Measurements from ENCODE around the gene ZNF385C. TPM values are rescaled to one million over a fixed set of nuclear protein-coding genes. Genes with fewer than 3 reads are reported as not detected.

ZNF385C gene
- total RNA-seq, 4 donors from 2014 or later: 0.27 to 0.48 TPM; not detected in 2

- Histone ChIP-seq H3K27me3 (peaks cover 41% of the 10 kb centered on the region), H3K4me1 (peaks cover 0 to 3% (median 2%) of the 10 kb centered on the region in 4 donors), H3K36me3 (no peaks in the 10 kb centered on the region), H3K27ac (no peak overlapping the region), H3K9me3 (no peaks in the 10 kb centered on the region), H3K4me3 (no peak overlapping the region)
- intact Hi-C loops (cut with DNase I; ENCODE audit: low total_unique reads): loop anchor here (5.0 kb wide), 1 partner anchor 1731 kb away; the partner anchor contains the start of gene GJD3
- 54 to 63% methylated on average over 3 to 6 of the region's 6 CpGs for WGBS, 2 donors (ENCODE audit: low coverage in 1 of 2)
- DNase-seq: no peak
- in situ Hi-C loops (cut with MboI; ENCODE audit: low pct_ligation_motif_present in 1 of 4, low pct_unique_long_range_greater_than_20kb in 1 of 4, low sequenced_read_pairs in 3 of 4): loop anchor here in 1 of 4 donors (25.0 kb wide), 1 partner anchor 356 kb away; the partner anchor contains the start of gene HAP1
- TF ChIP-seq CTCF (IDR thresholded peaks at IDR 0.05) (no peak), POLR2A (IDR thresholded peaks at IDR 0.05) (no peak), EP300 (IDR thresholded peaks at IDR 0.05; ENCODE audit: low read depth) (no peak), POLR2AphosphoS5 (IDR thresholded peaks at IDR 0.05) (no peak)
Observed at GRCh38 chr17:42092939-42093338, 5.3 kb downstream of the ZNF385C start.

- WGBS, 2 donors (ENCODE audit: low coverage in 1 of 2): 83 to 87% methylated on average over 1 to 8 of the region's 8 CpGs
- no peak for DNase-seq
- Histone ChIP-seq H3K4me3 (no peak overlapping the region), H3K36me3 (no peaks in the 10 kb centered on the region), H3K4me1 (no peaks in the 10 kb centered on the region), H3K27me3 (peaks cover 33% of the 10 kb centered on the region), H3K9me3 (no peaks in the 10 kb centered on the region), H3K27ac (no peak overlapping the region)
- in situ Hi-C loops (cut with MboI; ENCODE audit: low pct_ligation_motif_present in 1 of 4, low pct_unique_long_range_greater_than_20kb in 1 of 4, low sequenced_read_pairs in 3 of 4): loop anchor here in 1 of 4 donors (25.0 kb wide), 1 partner anchor 354 kb away; the partner anchor contains the start of gene HAP1
- intact Hi-C loops (cut with DNase I; ENCODE audit: low total_unique reads): loop anchor here (5.0 kb wide), 1 partner anchor 1729 kb away; the partner anchor contains the start of gene GJD3
- no peak for TF ChIP-seq EP300 (IDR thresholded peaks at IDR 0.05; ENCODE audit: low read depth)
- TF ChIP-seq CTCF (IDR thresholded peaks at IDR 0.05): no peak
- no peak for TF ChIP-seq POLR2AphosphoS5 (IDR thresholded peaks at IDR 0.05)
- no peak for TF ChIP-seq POLR2A (IDR thresholded peaks at IDR 0.05)
Observed at GRCh38 chr17:42090964-42091790, 7.1 kb downstream of the ZNF385C start.

GRCh38 chr17:42088736-42089135 is 9.5 kb downstream of the ZNF385C start:
- intact Hi-C loops (cut with DNase I; ENCODE audit: low total_unique reads): no loop called here

More at GRCh38 chr17:42088736-42089135, 9.5 kb downstream of the ZNF385C start:
- H3K4me1 ChIP-seq: no peaks in the 10 kb centered on the region
- peaks cover 27% of the 10 kb centered on the region for H3K27me3 ChIP-seq
- no peak for DNase-seq
- 83% methylated on average over 8 of the region's 8 CpGs; no CpG with 5 or more reads in 1 of the 2 donors for WGBS, 2 donors (ENCODE audit: low coverage in 1 of 2)
- H3K27ac ChIP-seq: no peak overlapping the region
- no peaks in the 10 kb centered on the region for H3K9me3 ChIP-seq
- in situ Hi-C loops (cut with MboI; ENCODE audit: low pct_ligation_motif_present in 1 of 4, low pct_unique_long_range_greater_than_20kb in 1 of 4, low sequenced_read_pairs in 3 of 4): loop anchor here in 1 of 4 donors (25.0 kb wide), 1 partner anchor 351 kb away; the partner anchor contains the start of gene HAP1
- no peaks in the 10 kb centered on the region for H3K36me3 ChIP-seq
- no peak overlapping the region for H3K4me3 ChIP-seq
- TF ChIP-seq POLR2A (IDR thresholded peaks at IDR 0.05) (no peak), POLR2AphosphoS5 (IDR thresholded peaks at IDR 0.05) (no peak), CTCF (IDR thresholded peaks at IDR 0.05) (no peak), EP300 (IDR thresholded peaks at IDR 0.05; ENCODE audit: low read depth) (no peak)
